NOMO-1 treated with dmso at 0.1 percent for 144 hours (cell line): ENCODE results near the gene SRL.
"Not testable (repeated sequence)": the region's sequence is repeated elsewhere in the genome, so short reads cannot be mapped to it uniquely, and the experiment has no call there.

Experiments
- DNase-seq: peaks from one replicate; lab custom pipeline; 2025; ENCODE audit not compliant: unreplicated experiment; lab: John Stamatoyannopoulos, UW

The SRL gene

GRCh38 chr16:4227040-4227332, 14.9 kb downstream of the SRL start:
- no peak for DNase-seq

GRCh38 chr16:4226251-4227039, 15.4 kb downstream of the SRL start:
- no peak for DNase-seq

- no peak for DNase-seq
Measured at GRCh38 chr16:4225075-4225474, 16.8 kb downstream of the SRL start.

- no peak for DNase-seq
Measured at GRCh38 chr16:4220358-4220757, 21.5 kb downstream of the SRL start.

- no peak for DNase-seq
Measured at GRCh38 chr16:4218202-4218601, 23.7 kb downstream of the SRL start.

- no peak for DNase-seq
Measured at GRCh38 chr16:4217204-4218131, 24.4 kb downstream of the SRL start.

- no peak for DNase-seq
Measured at GRCh38 chr16:4216596-4216995, 25.3 kb downstream of the SRL start.

GRCh38 chr16:4215106-4215505, 26.8 kb downstream of the SRL start:
- no peak for DNase-seq

- no peak for DNase-seq
Measured at GRCh38 chr16:4214215-4214621, 27.7 kb downstream of the SRL start.

GRCh38 chr16:4213737-4214136, 28.1 kb downstream of the SRL start:
- no peak for DNase-seq

- no peak for DNase-seq
Measured at GRCh38 chr16:4212934-4213296, 29.0 kb downstream of the SRL start.

GRCh38 chr16:4212211-4212933, 29.5 kb downstream of the SRL start:
- DNase-seq: no peak

GRCh38 chr16:4211445-4212210, 30.3 kb downstream of the SRL start:
- DNase-seq: not testable (repeated sequence)

GRCh38 chr16:4209666-4210065, 32.2 kb downstream of the SRL start:
- DNase-seq: no peak

GRCh38 chr16:4208341-4208751, 33.5 kb downstream of the SRL start:
- no peak for DNase-seq

GRCh38 chr16:4207683-4208340, 34.1 kb downstream of the SRL start:
- no peak for DNase-seq

- DNase-seq: no peak
Measured at GRCh38 chr16:4207229-4207628, 34.7 kb downstream of the SRL start.

GRCh38 chr16:4206680-4207079, 35.2 kb downstream of the SRL start:
- DNase-seq: no peak

- DNase-seq: no peak
Measured at GRCh38 chr16:4205971-4206370, 35.9 kb downstream of the SRL start.

- DNase-seq: no peak
Measured at GRCh38 chr16:4204521-4204920, 37.4 kb downstream of the SRL start.
